Effector memory CD4-positive, alpha-beta T cell (primary cell): ENCODE results near the gene NKD2.
"Not testable (repeated sequence)": the region's sequence is repeated elsewhere in the genome, so short reads cannot be mapped to it uniquely, and the experiment has no call there.

Experiments
- DNase-seq, 3 donors: peaks; one replicate each; pipeline ENCODE4 v3.0.0-alpha.2; 2020
- H3K27ac ChIP-seq: 2 replicates; pipeline ENCODE4 v1.7.0; 2013; ENCODE audit warnings: mild to moderate bottlenecking, low read length, moderate library complexity; ENCODE audit not compliant: insufficient read depth, poor library complexity, severe bottlenecking
- H3K27me3 ChIP-seq: replicated peaks from 2 replicates; pipeline ENCODE4 v1.7.0; 2013; ENCODE audit warnings: mild to moderate bottlenecking, low read length; ENCODE audit not compliant: insufficient read depth, control insufficient read depth, poor library complexity, severe bottlenecking
- H3K36me3 ChIP-seq: 2 replicates; pipeline ENCODE4 v1.7.0; 2013; ENCODE audit warnings: mild to moderate bottlenecking, low read length, moderate library complexity; ENCODE audit not compliant: control insufficient read depth, insufficient read depth
- H3K4me1 ChIP-seq: 2 replicates; pipeline ENCODE4 v1.7.0; 2013; ENCODE audit warnings: low read length, mild to moderate bottlenecking; ENCODE audit not compliant: control insufficient read depth, insufficient read depth, poor library complexity, severe bottlenecking
- H3K4me3 ChIP-seq: 2 replicates; pipeline ENCODE4 v1.7.0; 2013; ENCODE audit warnings: low read length, low read depth, mild to moderate bottlenecking; ENCODE audit not compliant: insufficient read depth, poor library complexity, severe bottlenecking
- H3K9me3 ChIP-seq: 2 replicates; pipeline ENCODE4 v1.7.0; 2013; ENCODE audit warnings: mild to moderate bottlenecking, low read length, moderate library complexity; ENCODE audit not compliant: control insufficient read depth

NKD2 gene

GRCh38 chr5:1017056-1017455, 8.5 kb downstream of the NKD2 start:
- Histone ChIP-seq H3K27me3 (peaks cover 4% of the 10 kb centered on the region), H3K4me1 (no peaks in the 10 kb centered on the region)
- DNase-seq: no peak

GRCh38 chr5:1017691-1018455, 9.3 kb downstream of the NKD2 start:
- Histone ChIP-seq H3K9me3 (no peaks in the 10 kb centered on the region), H3K4me1 (no peaks in the 10 kb centered on the region), H3K36me3 (no peaks in the 10 kb centered on the region), H3K27ac (no peak overlapping the region), H3K4me3 (no peak overlapping the region), H3K27me3 (no peaks in the 10 kb centered on the region)
- DNase-seq: no peak

More at GRCh38 chr5:1017056-1017455, 8.5 kb downstream of the NKD2 start:
- no peaks in the 10 kb centered on the region for H3K9me3 ChIP-seq
- H3K27ac ChIP-seq: no peak overlapping the region
- no peaks in the 10 kb centered on the region for H3K36me3 ChIP-seq
- no peak overlapping the region for H3K4me3 ChIP-seq

DNA sequence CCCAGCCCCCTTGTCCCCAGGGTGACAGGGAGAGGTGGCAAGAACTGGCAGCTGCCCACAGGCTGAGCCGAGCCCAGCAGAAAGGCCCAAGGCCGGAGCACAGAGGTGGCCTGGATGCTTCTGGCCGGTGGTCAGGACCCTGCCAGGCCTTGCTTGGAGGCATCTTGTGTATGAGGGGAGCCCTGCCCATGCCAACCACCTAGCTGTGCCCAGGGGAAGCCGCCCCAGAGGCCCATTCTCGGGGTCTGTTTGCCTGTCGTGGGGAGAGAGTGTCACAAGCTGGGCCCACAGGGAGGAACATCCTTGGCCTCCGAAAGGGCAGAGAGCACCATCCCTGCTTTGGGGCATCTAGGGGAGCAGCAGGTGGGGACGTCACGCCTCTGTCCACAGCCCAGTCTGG, 10.0 kb downstream of the NKD2 start:
- H3K36me3 ChIP-seq: no peaks in the 10 kb centered on the region
- H3K4me3 ChIP-seq: no peak overlapping the region
- no peaks in the 10 kb centered on the region for H3K27me3 ChIP-seq
- no peaks in the 10 kb centered on the region for H3K4me1 ChIP-seq
- no peak for DNase-seq
- no peak overlapping the region for H3K27ac ChIP-seq
- H3K9me3 ChIP-seq: no peaks in the 10 kb centered on the region

GRCh38 chr5:1019001-1019905, 10.7 kb downstream of the NKD2 start:
- Histone ChIP-seq H3K9me3 (no peaks in the 10 kb centered on the region), H3K36me3 (no peaks in the 10 kb centered on the region), H3K27me3 (no peaks in the 10 kb centered on the region), H3K4me3 (no peak overlapping the region), H3K27ac (no peak overlapping the region), H3K4me1 (no peaks in the 10 kb centered on the region)
- DNase-seq: no peak

DNA sequence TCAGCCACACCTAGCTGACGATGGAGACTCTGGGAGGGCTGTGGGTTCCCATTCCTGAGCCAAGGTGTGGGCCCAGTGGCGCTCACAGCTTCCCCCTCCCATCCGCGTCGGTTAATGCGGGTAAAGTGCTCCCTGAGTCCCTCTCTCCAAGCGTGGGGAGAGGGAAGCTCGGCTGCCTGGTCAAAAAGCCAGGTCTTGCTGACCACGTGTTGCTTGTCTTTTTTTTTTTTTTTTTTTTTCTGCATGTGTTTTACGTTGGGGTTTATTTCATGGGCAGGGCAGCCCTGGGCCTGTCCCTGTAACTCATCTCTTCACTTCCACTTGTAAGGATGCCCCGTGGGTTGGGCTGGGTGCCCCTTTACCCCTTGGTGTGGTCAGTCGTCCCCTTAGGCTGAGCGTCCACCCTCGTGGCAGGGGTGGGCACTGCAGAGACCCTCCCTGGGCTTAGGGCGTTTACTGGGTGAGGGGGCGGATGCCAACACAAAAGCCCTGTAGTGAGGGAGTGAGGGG, 11.9 kb downstream of the NKD2 start:
- no peak for DNase-seq
- no peaks in the 10 kb centered on the region for H3K4me1 ChIP-seq

DNA sequence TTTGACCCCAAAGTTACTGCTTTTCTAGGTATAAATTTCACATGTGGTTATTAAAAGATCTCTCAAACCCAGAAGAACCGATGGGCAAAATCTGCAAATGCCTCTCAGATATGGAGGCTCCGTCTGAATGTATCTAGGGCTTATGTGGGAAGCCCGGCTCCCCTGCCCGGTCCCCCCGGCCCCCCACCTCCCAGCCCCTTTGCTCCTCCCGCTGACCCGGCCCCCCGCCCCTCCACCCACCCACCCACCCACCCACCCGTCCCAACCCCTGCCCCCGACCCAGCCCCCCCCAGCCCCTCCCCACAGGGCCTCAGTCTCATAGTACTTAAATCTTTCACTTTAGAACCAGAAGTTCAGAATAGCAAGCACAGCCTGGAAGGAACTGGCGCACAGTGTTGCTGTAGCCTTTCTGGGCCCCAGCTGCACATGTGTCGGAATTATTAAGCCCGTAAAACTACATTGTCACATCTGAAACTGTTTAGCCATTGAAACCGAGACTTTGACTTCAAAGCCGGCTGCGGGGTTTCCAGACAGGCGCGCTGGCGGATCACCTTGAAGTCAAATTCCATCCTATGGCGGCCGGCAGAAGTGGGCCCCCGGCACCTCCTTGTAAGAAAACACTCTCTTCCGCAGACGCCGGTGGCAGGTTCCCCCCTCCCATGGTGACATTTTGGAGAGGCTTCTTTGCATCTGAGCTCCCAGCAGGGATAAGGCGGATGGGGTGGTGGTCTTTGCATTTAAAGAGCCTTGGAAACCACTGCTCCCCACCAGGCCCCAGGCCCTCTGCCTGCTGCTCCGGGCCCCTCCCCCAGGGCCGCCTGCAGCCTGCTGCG, 12.8 kb downstream of the NKD2 start:
- no peaks in the 10 kb centered on the region for H3K9me3 ChIP-seq
- no peak overlapping the region for H3K27ac ChIP-seq
- H3K36me3 ChIP-seq: no peaks in the 10 kb centered on the region
- no peaks in the 10 kb centered on the region for H3K27me3 ChIP-seq
- H3K4me3 ChIP-seq: no peak overlapping the region
- no peak for DNase-seq
- no peaks in the 10 kb centered on the region for H3K4me1 ChIP-seq

More for the DNA sequence above, 11.9 kb downstream of the NKD2 start:
- no peak overlapping the region for H3K4me3 ChIP-seq
- H3K9me3 ChIP-seq: no peaks in the 10 kb centered on the region
- H3K27me3 ChIP-seq: no peaks in the 10 kb centered on the region
- H3K27ac ChIP-seq: no peak overlapping the region
- no peaks in the 10 kb centered on the region for H3K36me3 ChIP-seq

GRCh38 chr5:1021969-1022336, 13.4 kb downstream of the NKD2 start:
- not testable (repeated sequence) for H3K27ac ChIP-seq, H3K4me3 ChIP-seq, DNase-seq, H3K27me3 ChIP-seq, H3K4me1 ChIP-seq, H3K9me3 ChIP-seq, H3K36me3 ChIP-seq

DNA sequence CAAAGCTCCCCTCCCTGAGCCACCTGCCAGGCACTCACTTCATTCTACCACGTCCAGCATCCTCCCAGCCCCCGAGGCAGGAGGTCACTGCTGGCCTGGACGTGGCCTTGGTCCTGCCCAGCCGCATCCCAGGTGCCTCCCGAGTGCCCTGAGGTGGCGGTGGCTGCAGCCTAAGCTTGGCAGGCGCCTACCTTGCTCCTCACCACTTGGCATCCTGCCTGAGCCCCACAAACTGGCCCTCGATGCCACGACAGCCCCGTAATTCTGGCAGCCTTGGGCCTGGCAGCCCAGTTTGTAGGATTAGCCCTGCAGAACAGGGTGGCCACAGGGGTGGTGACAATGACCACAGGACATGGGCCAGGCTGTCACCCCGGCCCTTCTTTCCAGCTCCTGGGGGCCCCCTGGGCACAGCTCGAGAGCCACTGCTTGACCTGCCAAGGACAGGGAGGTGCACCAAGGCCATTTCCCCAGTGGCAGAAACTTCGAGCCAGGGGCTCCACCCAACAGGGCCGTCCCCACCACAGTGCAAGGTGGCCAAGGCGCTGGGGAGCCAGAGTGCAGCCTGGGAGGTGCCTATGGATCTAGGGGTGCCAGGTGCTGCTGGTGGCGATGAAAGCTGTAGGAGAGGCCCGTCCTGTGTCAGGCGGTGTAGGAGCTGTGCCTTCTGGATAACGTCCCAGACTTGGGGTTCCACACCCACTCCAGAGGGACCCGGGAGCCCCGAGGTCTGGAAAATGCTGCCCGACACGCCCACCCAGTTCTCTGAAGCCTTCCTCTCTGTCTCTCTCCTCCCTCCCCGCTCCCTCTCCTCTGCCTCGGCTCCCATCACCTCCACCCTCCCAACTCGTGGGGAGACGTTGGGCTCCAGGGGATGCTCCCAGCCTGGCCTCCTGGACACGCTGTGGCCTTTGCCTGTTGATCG, 18.4 kb downstream of the NKD2 start:
- H3K4me3 ChIP-seq: no peak overlapping the region
- no peak overlapping the region for H3K27ac ChIP-seq
- no peak for DNase-seq
- H3K36me3 ChIP-seq: no peaks in the 10 kb centered on the region
- H3K27me3 ChIP-seq: no peaks in the 10 kb centered on the region
- H3K4me1 ChIP-seq: no peaks in the 10 kb centered on the region
- no peaks in the 10 kb centered on the region for H3K9me3 ChIP-seq
